RWPE2 (cell line): ENCODE results near the gene NFYA.

Experiments used
- ATAC-seq: fragments of 200-7000 bp; cut with Tn5 transposase; 3 replicates; pipeline ENCODE4 v1.9.1; 2021; ENCODE audit warnings: low read depth
- DNase-seq: peaks from one replicate; pipeline ENCODE4 v3.0.0-alpha.2; 2020; ENCODE audit warnings: low spot score
- H3K27ac ChIP-seq: fragments of 450-650 bp; 2 replicates; pipeline ENCODE4 v1.5.1; 2017; ENCODE audit warnings: mild to moderate bottlenecking; ENCODE audit not compliant: poor library complexity, severe bottlenecking
- H3K27me3 ChIP-seq: fragments of 250-450 bp; sonication (Bioruptor Pico); 2 replicates; pipeline ENCODE4 v1.5.1; 2021; ENCODE audit warnings: mild to moderate bottlenecking, moderate library complexity; ENCODE audit not compliant: insufficient read depth, poor library complexity, severe bottlenecking
- H3K36me3 ChIP-seq: fragments of 250-450 bp; sonication (Bioruptor Pico); 2 replicates; pipeline ENCODE4 v1.5.1; 2020; ENCODE audit warnings: low read depth, mild to moderate bottlenecking, moderate library complexity
- H3K4me1 ChIP-seq: fragments of 250-450 bp; sonication (Bioruptor Pico); 2 replicates; pipeline ENCODE4 v1.5.1; 2021; ENCODE audit warnings: mild to moderate bottlenecking, moderate library complexity; ENCODE audit not compliant: insufficient read depth, poor library complexity, severe bottlenecking
- H3K4me3 ChIP-seq: fragments of 250-450 bp; sonication (Bioruptor Pico); 2 replicates; pipeline ENCODE4 v1.5.1; 2021; ENCODE audit warnings: mild to moderate bottlenecking, moderate library complexity; ENCODE audit not compliant: severe bottlenecking
- H3K9me3 ChIP-seq: fragments of 250-450 bp; sonication (Bioruptor Pico); 2 replicates; pipeline ENCODE4 v1.5.1; 2021; ENCODE audit warnings: mild to moderate bottlenecking, moderate library complexity; ENCODE audit not compliant: severe bottlenecking
- CTCF ChIP-seq: fragments of 450-650 bp; IDR thresholded peaks from one replicate; pipeline ENCODE4 v1.5.1; 2017; ENCODE audit warnings: mild to moderate bottlenecking, moderate library complexity; ENCODE audit not compliant: poor library complexity, severe bottlenecking

The NFYA gene

DNA sequence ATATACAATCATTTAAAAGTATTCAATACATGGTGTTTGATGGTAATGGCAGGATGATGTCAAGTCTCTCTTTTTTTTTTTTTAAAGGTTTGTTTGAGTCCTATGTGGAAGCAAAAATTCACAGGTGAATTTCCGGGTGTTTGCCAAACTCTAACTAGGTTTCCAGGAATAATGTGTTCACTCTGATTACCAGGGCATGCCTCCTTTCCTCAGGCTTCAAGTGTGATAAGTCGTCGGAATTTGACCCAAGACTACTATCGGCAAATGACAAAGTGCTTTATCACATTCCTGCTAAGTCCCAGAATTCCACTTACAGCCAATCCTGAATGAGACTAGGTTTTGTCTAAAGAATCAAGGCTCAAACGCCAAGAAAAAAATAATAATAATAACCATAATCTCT is 7.9 kb upstream of the NFYA start:
- Histone ChIP-seq H3K27me3 (no peaks in the 10 kb centered on the region), H3K27ac (no peak overlapping the region), H3K4me3 (no peak overlapping the region), H3K4me1 (no peaks in the 10 kb centered on the region), H3K36me3 (peaks cover 43% of the 10 kb centered on the region), H3K9me3 (no peaks in the 10 kb centered on the region)
- DNase-seq (no peak), ATAC-seq (no peak)
- no peak for TF ChIP-seq CTCF

- H3K27ac ChIP-seq, result no peak overlapping the region
- H3K4me3 ChIP-seq, result no peak overlapping the region
- no peaks in the 10 kb centered on the region for H3K9me3 ChIP-seq
- no peaks in the 10 kb centered on the region for H3K4me1 ChIP-seq
- H3K27me3 ChIP-seq, result no peaks in the 10 kb centered on the region
- TF ChIP-seq CTCF, result no peak
- ATAC-seq (no peak), DNase-seq (no peak)
- H3K36me3 ChIP-seq, result peaks cover 50% of the 10 kb centered on the region
Observed at GRCh38 chr6:41065550-41066026, 7.2 kb upstream of the NFYA start.

DNA sequence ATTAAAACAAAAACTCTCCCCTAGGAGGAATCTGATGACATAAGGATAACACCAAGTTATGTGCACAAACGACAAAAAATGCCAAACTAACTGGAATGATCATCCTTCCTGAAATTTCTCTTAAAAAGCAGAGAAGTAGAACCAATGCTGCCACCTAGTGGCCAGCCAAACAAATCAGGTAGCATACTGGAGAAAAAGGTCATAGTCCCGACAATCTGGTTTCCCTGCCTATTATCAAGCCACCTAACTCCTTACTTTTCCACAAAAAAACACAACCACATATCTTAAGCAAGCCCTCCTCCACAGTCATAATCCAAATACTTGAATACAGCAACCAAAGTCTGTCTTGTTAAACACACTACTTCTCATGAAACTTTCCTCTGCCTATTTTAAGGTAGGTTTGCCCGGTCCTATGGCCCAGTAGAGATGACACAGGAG is 5.9 kb upstream of the NFYA start:
- no peak for DNase-seq
- H3K4me3 ChIP-seq, result no peak overlapping the region
- no peaks in the 10 kb centered on the region for H3K4me1 ChIP-seq
- H3K27ac ChIP-seq, result no peak overlapping the region
- H3K27me3 ChIP-seq, result no peaks in the 10 kb centered on the region
- no peaks in the 10 kb centered on the region for H3K9me3 ChIP-seq
- ATAC-seq, result no peak
- H3K36me3 ChIP-seq, result peaks cover 51% of the 10 kb centered on the region
- peak; percentile 89 for TF ChIP-seq CTCF

DNA sequence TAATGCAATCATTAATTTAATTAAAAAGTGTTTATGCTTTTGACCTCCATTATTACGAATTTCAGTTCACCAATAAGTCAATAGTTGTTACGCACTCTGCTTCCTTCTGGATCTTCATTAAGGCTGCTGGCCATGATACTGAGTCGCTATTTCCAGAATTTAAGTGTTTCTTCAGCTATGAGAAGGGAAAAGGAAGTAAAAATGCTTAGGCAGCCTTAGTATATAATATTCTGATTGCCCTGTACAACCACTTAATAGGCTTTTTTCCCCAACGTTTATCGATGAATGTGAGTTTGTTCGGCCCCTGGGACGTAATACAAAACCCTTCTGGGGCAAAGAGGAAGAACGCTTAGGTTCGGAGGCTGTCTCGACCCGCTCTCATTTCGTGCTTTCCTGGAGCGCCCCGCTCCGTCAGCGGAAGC is 1.3 kb upstream of the NFYA start:
- Histone ChIP-seq H3K27ac (peak overlapping the region; percentile 94), H3K4me1 (no peaks in the 10 kb centered on the region), H3K4me3 (peak overlapping the region; percentile 81), H3K9me3 (no peaks in the 10 kb centered on the region), H3K36me3 (peaks cover 25% of the 10 kb centered on the region), H3K27me3 (no peaks in the 10 kb centered on the region)
- ATAC-seq (no peak), DNase-seq (no peak)
- no peak for TF ChIP-seq CTCF

DNA sequence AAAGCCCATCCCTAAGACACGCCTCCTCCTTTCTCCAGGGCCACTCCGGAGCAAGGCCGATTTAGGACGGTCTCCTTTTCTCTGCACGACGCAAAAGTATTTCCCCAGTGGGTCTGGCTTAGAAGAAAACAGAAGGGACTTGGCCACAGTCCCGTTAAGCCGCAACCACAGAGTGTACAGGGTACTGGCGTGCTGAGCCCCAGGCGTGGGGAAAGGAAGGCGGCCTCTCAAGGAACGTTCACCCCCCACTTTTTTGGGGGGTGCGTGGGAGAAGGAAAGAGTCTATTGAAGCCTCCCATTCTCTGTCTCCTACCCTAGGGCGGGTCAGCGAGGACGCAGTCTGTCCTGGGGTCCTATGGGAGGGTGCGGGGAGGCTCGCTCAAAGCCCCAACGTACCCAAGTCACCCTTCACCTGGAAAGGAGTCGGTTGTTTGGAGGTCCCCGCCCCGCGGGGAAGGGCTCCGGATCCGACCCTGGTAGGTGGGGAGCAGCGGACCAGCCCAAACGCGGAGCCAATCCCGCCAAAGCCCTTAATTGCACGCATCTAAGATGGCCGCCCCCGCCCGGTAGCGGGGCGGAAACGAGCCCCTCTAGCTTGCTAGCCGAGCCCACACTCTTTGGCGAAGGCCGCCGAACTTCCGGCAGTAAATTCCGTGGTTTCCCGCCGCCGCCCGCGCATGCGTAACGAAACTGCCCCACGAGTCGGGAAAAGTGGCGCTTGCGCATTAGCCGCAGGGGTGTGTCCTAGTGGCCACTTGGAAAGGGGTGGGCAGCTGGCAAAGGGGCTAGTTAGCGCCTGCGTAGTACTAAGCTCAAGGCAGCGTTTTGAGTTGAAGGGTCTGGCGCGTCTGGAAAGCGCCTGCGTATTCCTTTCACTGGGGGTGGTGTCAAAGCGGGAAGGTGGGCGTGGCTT is 595 bp upstream of the NFYA start, which contains the start of gene OARD1:
Gene OARD1 (minus strand): TSS at position 434 of the 913 bp plus-strand sequence. CDS start 722 bp downstream, outside the sequence.
- no peaks in the 10 kb centered on the region for H3K9me3 ChIP-seq
- peaks cover 18% of the 10 kb centered on the region for H3K36me3 ChIP-seq
- peak; percentile 79 for ATAC-seq

More for the DNA sequence above, 595 bp upstream of the NFYA start, which contains the start of gene OARD1:
- no peak for TF ChIP-seq CTCF
- no peaks in the 10 kb centered on the region for H3K27me3 ChIP-seq
- peak within 1 kb of the TSS; percentile 81 for H3K4me3 ChIP-seq
- H3K4me1 ChIP-seq, result no peaks in the 10 kb centered on the region
- DNase-seq, result peak; percentile 99
- H3K27ac ChIP-seq, result peak within 1 kb of the TSS; percentile 94
